AG08396 (cell line): ENCODE data around the gene RBMS2.
"Not testable (repeated sequence)": the region's sequence is repeated elsewhere in the genome, so short reads cannot be mapped to it uniquely, and the experiment has no call there.

Experiments used
- DNase-seq: peaks from one replicate; pipeline ENCODE4 v3.0.0; 2012; ENCODE audit warnings: low spot score, mixed read lengths

Gene RBMS2

DNA sequence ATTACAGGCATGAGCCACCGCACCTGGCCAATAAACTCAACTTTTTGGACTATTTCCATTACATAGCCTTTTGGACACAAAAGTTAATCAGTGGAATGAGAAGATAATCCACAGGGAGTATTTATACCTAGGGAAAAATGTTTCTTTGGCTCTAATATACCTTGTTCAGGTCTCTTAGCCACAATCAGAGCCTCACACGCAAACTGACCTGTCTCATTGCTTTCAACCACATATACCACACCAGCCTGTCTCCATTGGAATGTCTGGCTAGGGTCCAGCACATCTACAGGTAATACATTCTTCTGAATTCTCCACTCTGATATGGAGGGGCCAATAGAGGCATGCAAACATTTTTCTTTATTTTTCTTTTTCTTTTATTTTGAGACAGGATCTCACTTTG is 3.8 kb upstream of the RBMS2 start:
- no peak for DNase-seq

DNA sequence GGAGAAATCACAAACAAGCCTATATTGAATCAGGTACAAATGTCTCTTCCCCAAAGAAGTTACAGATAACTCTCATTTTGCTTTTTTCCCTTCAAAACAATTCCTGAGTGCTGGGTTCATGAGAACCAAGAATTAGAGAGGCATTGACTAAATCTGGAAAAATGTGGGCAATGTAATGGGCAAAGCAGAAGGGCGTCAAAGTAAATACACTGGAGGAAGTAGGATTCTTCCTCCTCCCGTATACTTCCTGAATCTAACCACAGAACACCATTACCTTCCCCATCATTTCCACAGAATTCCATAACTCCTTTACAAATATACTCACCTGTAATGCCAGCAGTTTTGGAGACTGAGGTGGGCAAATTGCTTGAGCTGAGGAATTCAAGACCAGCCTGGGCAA is 3.0 kb upstream of the RBMS2 start:
- DNase-seq = peak; percentile 44

DNA sequence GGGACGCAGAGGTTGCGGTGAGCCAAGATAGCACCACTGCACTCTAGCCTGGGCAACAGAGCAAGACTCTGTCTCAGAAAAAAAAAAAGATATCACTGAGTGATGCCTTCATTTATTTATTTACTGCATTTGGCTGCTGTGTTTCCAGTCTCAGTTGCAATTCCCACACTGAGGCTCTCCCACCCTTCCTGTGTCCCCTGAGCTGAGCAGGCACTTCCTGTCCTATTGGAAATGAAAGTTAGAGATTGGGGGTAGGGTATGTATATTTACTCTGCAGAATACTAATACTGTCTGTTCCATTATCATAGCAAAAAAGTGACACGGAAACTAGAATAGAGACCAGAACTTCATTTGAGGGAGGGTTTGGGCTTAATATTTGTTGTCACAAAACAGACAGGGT is 1.6 kb upstream of the RBMS2 start:
- DNase-seq = no peak

DNA sequence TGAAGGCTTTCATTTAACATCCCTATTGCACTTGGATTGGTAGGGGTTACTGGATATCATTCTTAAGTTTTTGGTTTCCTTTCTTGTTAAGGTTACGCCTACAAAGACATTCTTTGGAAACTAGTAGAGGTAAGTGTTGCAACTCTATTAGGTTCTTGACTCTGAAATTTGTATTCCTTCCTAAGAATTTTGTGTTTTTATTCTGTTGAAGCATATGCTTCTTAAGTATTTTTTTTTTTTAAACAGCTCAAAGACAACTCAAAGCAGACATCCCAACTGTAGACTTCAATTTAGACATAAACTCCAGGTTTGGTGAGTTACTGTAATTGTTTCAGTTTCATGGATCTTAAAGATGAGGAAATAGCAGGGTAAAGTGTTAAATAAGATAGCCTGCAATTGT is 1.1 kb upstream of the RBMS2 start:
- DNase-seq = no peak

DNA sequence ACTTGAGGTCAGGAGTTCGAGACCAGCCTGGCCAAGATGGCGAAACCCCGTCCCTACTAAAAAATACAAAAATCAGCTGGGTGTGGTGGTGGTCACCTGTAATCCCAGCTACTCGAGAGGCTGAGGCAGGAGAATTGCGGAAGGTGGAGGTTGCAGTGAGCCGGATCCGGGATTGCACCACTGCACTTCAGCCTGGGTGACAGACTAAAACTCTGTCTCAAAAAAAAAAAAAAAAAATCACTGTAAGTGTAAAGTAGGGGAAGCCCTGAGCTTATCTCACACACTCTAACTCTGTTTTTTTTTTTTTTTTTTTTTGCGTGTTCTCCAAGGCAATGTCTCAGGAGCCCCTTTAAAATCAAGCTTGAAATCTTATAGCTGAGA is 421 bp upstream of the RBMS2 start:
- no peak for DNase-seq

DNA sequence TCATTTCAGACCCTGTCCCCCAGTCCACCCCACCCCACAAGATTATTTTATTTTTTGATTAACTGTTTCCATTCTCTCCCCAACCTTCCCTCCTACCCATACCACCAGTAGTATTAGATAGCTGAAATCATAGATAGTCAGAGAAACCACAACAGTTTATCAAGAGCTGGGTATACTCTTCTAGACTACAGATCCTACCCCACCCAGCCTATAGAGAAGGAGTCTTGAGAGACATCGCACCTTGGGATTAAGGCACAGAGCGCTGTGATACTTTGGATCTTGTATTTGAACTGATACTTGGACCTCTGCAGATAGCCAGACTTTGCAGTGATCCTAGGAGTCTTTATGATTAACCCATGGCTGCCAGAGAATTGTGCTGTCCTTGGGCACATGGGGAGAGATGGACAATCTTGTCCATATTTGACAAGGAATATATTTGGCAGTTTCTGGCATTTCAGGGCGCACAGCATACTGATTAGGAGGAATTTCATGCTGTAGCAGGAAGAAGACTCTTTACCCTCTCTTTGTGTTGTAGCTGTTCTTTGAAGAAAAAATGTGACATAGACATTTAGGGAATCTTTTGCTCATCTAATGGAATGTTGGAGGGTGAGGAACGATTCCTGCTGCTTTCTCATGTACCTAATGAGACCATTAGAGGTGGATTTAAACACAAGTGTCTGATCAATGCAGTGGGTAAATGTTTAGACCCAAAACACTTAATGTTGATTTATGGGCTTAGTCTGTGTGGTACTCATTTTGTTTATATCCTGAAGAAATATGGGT is 982 bp downstream of the RBMS2 start:
- no peak for DNase-seq

DNA sequence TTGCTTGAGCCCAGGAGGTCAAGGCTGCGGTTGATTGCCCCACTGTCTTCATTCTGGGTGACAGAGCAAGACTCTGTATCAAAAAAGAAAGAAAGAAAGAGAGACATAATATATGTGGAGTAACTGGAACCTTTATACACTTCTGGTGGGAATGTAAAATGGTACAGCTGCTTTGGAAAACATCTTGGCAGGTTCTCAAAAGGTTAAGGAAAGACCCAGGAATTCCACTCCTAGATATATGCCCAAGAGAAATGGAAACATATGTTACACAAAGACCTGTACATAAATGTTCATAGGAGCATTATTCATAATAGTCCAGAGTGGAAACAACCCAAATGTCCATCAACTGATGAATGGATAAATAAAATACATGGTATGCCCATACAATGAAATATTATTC is 7.2 kb downstream of the RBMS2 start:
- no peak for DNase-seq

DNA sequence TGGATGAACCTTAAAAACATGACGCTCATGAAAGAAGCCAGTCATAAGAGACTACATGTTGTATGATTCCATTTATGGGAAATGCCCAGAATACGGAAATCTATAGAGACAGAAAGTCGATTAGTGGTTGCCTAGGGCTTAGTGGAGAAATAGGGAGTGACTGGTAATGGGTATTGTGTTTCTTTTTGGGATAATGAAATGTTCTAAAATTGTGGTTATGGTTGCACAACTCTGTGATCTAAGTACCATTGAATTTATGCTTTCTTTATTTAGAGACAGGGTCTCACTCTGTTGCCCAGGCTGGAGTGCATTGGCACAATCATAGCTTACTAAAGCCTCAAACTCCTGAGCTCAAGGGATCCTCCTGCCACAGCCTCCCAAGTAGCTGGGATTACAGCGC is 8.0 kb downstream of the RBMS2 start:
- DNase-seq = no peak

DNA sequence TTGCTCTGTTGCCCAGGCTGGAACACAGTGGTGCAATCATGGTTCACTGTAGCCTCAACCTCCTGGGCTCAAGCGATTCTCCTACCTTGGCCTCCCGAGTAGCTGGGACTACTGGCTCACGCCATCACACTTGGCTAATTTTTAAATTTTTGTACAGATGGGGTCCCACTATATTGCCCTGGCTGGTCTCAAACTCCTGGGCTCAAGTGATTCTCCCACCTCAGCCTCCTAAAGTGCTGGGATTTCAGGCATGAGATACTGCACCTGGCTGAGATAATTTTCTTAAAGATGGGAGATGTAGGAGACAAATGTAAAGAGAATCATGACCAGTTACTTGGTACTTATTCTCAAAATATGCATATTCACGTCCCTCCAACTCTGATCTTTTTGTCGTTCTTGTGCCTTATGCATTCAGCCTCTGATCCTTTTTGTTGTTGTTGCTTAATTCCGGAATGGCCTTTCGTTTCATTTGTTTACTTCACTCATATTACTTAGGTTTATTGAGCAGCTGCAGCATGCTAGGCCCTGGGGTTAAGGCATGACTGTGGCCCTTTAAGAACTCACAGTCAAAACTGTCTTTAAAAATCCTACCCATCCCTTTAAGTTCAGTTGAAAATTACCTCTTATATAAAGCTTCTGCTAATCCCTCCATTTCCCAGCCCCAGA is 8.9 kb downstream of the RBMS2 start:
- no peak for DNase-seq

DNA sequence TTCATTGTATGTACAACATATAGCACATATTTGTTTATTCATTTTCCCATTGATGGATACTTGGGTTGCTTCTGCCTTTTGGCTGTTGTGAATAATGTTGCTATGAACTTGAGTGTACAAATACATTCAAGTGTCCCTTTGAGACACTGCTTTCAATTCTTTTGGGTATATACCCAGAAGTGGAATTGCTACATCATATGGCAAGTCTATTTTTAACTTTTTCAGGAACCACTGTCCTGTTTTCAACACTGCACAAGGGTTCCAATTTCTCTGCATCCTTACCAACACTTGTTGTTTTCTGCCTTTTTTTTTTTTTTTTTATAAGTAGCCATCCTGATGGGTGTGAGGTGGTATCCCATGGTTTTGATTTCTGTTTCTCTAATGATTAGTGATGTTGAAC is 15.9 kb downstream of the RBMS2 start:
- DNase-seq = no peak

DNA sequence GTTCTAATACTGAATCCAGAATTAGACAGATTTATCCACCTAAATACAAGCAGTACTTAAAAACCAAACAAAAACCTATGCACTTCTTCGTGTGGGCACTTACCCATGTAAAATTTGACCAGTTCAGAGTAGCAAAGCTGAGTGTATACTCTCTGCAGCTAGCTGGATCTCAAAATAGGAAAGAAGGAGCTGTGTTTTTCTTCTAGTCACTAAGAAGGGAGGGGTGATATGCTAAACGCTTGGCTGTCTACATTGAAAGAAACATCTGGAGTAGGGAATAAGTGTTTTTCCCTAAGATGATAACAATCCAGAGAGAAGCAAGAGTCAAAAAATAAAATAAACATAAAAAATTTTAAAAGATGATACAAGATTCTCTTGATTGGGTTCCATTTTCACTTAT is 20.0 kb downstream of the RBMS2 start:
- no peak for DNase-seq

DNA sequence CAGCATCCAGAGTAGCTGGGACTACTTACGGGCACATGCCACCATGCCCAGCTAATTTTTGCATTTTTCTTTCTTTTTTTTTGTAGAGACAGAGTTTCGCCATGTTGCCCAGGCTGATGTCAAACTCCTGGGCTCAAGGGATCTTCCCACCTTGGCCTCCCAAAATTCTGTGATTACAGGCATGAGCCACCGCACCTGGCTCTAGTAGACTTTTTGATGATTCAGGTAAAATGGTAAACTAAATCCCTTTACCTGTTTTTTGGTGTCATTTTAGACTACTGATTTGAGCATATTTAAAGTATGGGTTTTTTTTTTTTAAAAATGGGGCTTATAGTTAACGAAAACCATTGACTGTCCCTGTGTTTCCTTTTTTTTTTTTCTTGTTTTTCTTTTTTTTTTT is 20.5 kb downstream of the RBMS2 start:
- no peak for DNase-seq

DNA sequence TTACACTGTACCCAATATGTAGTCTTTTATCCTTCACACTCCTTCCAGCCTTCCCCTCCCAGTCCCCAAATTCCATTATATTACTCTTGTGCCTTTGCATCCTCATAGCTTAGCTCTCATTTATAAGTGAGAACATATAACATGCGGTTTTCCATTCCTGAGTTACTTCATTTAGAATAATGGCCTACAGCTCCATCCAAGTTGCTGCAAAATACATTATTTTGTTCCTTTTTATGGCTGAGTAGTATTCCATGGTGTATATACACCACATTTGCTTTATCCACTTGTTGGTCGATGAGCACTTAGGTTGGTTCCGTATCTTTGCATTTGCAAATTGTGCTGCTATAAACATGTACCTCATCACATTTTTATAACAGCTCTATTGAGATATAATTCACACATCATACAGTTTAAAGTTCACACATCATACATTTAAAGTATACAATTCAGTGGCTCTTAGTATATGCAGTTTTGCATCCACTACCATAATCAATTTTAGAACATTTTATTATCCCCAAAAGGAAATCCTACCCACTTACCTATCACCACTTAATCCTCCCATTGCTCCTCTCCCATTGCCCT is 23.5 kb downstream of the RBMS2 start:
- no peak for DNase-seq

DNA sequence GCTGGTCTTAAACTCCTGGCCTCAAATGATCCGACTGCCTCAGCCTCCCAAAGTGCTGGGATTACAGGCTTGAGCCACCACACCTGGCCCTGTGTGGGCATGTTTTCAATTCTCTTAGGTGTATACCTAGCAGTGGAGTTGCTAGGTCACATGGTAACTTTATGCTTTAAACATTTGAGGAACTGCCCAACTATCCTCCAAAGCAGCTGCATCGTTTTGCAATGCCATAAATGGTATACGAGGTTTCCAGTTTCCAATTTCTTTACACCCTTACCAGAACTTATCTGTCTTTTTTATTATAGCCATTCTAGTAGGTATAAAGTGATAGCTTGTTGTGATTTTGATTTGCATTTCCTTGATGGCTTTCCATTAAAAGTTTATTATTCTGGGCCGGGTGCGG is 25.1 kb downstream of the RBMS2 start:
- no peak for DNase-seq

DNA sequence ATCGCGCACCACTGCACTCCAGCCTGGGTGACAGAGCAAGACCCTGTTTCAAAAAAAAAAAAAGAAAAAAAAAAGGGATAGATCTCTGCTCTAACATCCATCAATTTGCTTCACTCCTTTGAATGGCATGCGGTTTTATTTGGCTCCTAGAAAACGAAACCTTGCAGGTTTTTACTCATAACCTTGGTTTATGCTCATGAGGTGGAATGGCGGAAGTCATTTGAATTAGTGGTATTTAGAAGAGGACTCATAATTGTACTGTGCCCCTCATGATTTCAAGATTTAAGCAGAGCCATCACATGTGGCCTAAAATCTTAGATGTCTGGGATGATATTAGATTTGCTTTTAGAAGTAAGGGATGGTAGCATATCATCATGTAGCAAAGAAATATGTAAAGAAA is 29.4 kb downstream of the RBMS2 start:
- DNase-seq = no peak

DNA sequence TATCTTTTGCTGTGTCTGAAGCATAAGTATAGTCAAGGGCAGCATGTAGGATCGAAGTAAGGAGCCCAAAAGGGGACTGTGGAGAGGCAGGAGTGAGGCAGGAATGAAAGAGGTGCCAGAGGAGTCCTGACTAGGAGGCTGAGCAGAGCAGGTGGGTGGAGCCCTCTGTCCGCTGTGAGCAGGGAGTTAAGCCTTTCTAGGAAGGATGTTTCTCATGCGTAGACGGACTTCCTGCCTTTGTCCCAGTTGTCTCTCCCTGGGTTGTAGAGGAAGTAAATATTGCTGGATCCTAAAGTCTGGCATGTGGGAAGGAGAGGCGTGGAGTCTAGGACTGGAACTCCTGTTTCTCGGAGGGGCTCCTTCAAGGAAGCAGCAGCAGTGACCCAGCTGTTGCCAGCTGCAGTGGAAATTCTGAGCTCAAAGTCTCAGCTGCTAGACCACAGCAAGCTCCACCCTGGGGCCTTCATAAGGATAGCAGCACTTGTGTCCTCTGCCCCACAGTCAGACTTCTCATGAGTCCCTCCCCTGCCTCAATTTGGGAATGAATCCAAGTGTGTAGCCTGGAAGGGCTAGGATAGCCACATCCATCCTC is 44.0 kb downstream of the RBMS2 start:
- DNase-seq = peak; percentile 63

DNA sequence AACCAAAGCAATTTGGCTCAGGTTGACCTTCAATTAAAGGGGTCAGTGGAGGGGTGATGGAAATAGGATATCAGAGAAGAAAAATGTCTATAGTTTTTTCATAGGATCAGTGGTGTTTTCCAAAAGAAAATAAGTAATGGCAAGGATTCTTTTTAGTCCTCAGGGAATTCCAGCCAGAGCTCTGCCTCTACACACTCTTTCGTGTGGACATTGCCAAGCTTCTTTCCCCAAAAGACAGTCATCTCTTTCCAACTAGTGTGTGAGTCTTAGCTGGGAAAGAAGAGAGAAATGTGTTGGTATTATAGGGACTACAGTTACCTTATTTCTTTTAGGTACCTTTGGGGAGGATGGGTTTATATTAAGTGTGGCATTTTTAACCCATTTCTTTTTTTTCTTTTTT is 46.5 kb downstream of the RBMS2 start:
- no peak for DNase-seq

DNA sequence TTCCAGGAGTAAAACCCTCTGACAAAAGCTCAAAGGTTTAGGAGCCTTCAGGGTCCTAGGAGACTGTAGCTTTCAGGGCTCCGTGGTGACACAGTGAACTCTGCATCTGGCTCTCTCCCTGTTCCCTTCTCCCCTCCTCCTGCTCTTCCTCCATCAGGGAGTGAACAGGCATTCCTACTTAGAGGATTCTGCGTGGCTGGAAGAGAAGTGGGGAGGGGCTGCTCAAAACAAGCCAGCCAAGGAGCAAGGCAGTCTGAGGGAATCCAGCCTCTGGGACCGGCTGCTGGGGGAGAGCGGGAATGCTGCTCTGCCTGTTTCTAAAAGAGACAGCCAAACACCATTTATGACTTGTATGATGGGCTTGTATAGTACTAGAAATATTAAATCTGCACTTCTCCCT is 49.5 kb downstream of the RBMS2 start:
- no peak for DNase-seq

DNA sequence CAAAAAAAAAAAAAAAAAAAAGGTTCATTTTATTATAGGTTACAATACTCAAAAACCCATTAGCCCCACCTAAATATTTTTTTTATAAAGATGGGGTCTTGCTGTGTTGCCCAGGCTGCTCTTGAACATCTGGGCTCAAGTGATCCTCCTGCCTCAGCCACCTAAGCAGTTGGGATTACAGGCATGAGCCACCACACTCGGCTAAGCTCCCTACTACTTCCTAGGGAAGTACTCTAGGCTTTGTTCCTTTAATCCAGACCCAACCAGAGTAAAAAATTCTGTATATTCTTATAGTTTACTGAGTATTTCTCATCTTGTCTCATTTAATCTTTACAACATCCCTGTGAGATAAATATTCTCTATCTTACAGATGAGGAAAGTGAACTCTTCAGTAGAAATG is 50.7 kb downstream of the RBMS2 start:
- DNase-seq = no peak

DNA sequence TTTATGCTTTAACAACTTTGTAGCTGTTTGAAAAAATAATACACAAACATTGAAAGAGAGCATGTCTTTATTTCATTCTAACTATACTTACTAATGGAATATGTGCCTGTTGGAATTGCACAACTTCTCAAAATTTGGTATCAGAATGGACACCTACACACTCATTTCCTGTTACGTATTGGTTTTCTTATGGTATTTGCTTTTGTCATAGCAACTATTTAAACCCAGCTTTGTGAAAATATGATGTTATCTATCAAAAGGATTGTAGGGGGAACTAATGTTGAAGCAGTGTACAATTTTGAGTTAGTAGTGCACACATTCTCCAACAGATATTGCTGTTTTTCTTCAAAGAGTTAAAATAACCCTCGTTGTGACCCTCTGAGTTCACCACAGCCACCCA is 52.6 kb downstream of the RBMS2 start:
- no peak for DNase-seq

DNA sequence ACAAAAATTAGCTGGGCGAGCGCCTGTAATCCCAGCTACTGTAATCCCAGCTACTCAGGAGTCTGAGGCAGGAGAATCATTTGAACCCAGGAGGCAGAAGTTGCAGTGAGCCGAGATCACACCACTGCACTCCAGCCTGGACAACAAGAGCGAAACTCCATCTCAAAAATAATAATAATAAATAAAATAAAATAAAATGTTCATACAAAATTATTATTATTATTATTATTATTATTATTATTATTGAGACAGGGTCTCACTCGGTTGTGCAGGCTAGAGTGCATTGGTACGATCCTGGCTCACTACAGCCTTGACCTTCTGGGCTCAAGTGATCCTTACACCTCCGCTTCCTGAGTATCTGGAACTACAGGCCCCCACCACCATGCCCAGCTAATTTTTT is 55.6 kb downstream of the RBMS2 start:
- not testable (repeated sequence) for DNase-seq

DNA sequence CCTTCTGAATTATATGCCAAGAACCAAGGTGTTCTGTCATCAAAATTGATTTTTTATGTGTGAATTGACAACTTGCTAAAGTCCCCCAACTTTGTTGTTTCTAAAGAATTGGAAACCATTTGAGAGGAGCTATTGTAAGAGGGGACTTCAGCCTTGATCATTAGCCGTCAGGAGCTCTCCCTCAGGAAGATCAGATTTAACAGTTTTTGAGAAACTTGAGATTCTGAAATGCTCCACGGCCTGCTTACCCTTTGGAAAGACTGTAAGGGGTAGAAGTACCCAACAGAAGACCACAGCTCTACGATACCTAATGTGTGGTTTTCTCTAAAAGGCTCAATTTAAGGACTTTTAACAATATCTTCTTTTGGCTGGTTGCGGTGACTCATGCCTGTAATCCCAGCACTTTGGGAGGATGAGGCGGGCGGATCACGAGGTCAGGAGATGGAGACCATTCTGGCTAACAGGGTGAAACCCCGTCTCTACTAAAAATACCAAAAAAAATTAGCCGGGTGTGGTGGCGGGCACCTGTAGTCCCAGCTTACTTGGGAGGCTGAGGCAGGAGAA is 57.4 kb downstream of the RBMS2 start:
- no peak for DNase-seq
